Measurements from ENCODE around the gene ZSWIM4. TPM values are rescaled to one million over a fixed set of nuclear protein-coding genes. Genes with fewer than 3 reads are reported as not detected.
"Not testable (repeated sequence)": the region's sequence is repeated elsewhere in the genome, so short reads cannot be mapped to it uniquely, and the experiment has no call there.

ZSWIM4 gene
- total and polyA plus RNA-seq, 7 experiments from 2014 or later, result 0.73 to 7.8 (median 5.5) TPM

GRCh38 chr19:13850910-13851733 is 55.9 kb downstream of the ZSWIM4 start:
- ATAC-seq, result peak; percentile 16
- ChIA-PET POLR2A (interaction anchor here (1.1 to 1.9 kb wide), 3 partner anchors 10 to 67 kb away, joined by 3 to 9 read pairs (median 4); no protein-coding TSS in a partner anchor), CTCF (interaction anchor here (0.5 to 5.9 kb wide), 2 partner anchors 11 to 129 kb away, joined by 3 to 37 read pairs; no protein-coding TSS in a partner anchor)
- H3K9me3 ChIP-seq (ENCODE audit: control insufficient read depth in 2 of 3, low read length in 3 of 3), result no peaks in the 10 kb centered on the region
- Mint-ChIP-seq H3K9me3 (peaks cover 0 to 7% (median 0%) of the 10 kb centered on the region in 11 donors), H3K4me3 (peak overlapping the region in 9 of 10 donors; percentile 45 to 78 (median 65)), H3K4me1 (peaks cover 4 to 33% (median 20%) of the 10 kb centered on the region in 7 donors), H3K27me3 (peaks cover 0 to 3% (median 0%) of the 10 kb centered on the region in 5 donors), H3K27ac (peak overlapping the region; percentile 65 to 90 (median 86)), H3K36me3 (no peaks in the 10 kb centered on the region)
- H3K4me3 ChIP-seq (ENCODE audit: low read length), result no peak overlapping the region
- H3K4me1 ChIP-seq (ENCODE audit: control insufficient read depth in 2 of 2, insufficient read depth in 2 of 2, low read length in 2 of 2), result peaks cover 18 to 26% of the 10 kb centered on the region in 2 donors
- H3K27ac ChIP-seq (ENCODE audit: low read depth, low read length), result no peak overlapping the region
- H3K27me3 ChIP-seq (ENCODE audit: control insufficient read depth in 2 of 2, insufficient read depth in 2 of 2, low read length in 2 of 2), result no peaks in the 10 kb centered on the region
- no peaks in the 10 kb centered on the region for H3K36me3 ChIP-seq (ENCODE audit: control insufficient read depth in 2 of 3, insufficient read depth in 3 of 3, low read length in 3 of 3)
- DNase-seq, result peak in 3 of 9 donors; percentile 37 to 50 (median 45)
- intact Hi-C loops (cut with micrococcal nuclease), result loop anchor here (1.0 kb wide), 1 partner anchor 10 kb away; no protein-coding TSS in a partner anchor

DNA sequence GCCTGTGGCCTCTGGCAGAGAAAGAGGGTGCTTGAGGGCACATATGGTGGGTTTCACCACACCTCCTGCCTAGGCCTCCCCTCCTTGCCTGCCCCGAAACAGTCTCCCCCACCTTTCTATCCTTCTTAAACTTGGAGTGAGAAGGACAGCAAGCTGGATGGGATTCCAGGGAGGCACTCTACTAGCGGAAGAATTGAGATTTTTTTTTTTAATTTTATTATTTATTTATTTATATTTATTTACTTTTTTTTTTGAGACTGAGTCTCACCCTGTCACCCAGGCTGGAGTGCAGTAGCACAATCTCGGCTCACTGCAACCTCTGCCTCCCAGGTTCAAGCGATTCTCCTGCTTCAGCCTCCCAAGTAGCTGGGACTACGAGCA is 56.5 kb downstream of the ZSWIM4 start:
- not testable (repeated sequence) for H3K27me3 Mint-ChIP-seq

GRCh38 chr19:13852171-13852707 is 57.0 kb downstream of the ZSWIM4 start:
- H3K27me3 ChIP-seq (ENCODE audit: control insufficient read depth in 2 of 2, insufficient read depth in 2 of 2, low read length in 2 of 2); H3K27ac ChIP-seq (ENCODE audit: low read depth, low read length); H3K4me3 ChIP-seq (ENCODE audit: low read length); H3K36me3 ChIP-seq (ENCODE audit: control insufficient read depth in 2 of 3, insufficient read depth in 3 of 3, low read length in 3 of 3); H3K9me3 ChIP-seq (ENCODE audit: control insufficient read depth in 2 of 3, low read length in 3 of 3); H3K9me3 Mint-ChIP-seq; H3K4me3 Mint-ChIP-seq; H3K27me3 Mint-ChIP-seq; H3K27ac Mint-ChIP-seq; H3K36me3 Mint-ChIP-seq; intact Hi-C loops (cut with micrococcal nuclease); ATAC-seq: not testable (repeated sequence)
- ChIA-PET CTCF (interaction anchor here (0.6 to 2.8 kb wide), 4 partner anchors 9 to 539 kb away, joined by 3 to 15 read pairs (median 4); no protein-coding TSS in a partner anchor), POLR2A (interaction anchor here (0.6 to 1.9 kb wide), 4 partner anchors 8 to 68 kb away, joined by 3 to 9 read pairs (median 4); no protein-coding TSS in a partner anchor)
- peaks cover 4 to 25% (median 13%) of the 10 kb centered on the region in 7 donors for H3K4me1 Mint-ChIP-seq
- peak in 1 of 9 donors; percentile 2 for DNase-seq
- H3K4me1 ChIP-seq (ENCODE audit: control insufficient read depth in 2 of 2, insufficient read depth in 2 of 2, low read length in 2 of 2), result peaks cover 9 to 16% of the 10 kb centered on the region in 2 donors

More for the DNA sequence above, 56.5 kb downstream of the ZSWIM4 start:
- H3K36me3 ChIP-seq (ENCODE audit: control insufficient read depth in 2 of 3, insufficient read depth in 3 of 3, low read length in 3 of 3); H3K9me3 ChIP-seq (ENCODE audit: control insufficient read depth in 2 of 3, low read length in 3 of 3); H3K36me3 Mint-ChIP-seq; DNase-seq; H3K27ac ChIP-seq (ENCODE audit: low read depth, low read length); H3K4me3 Mint-ChIP-seq; H3K9me3 Mint-ChIP-seq; ATAC-seq; H3K4me3 ChIP-seq (ENCODE audit: low read length); H3K27me3 ChIP-seq (ENCODE audit: control insufficient read depth in 2 of 2, insufficient read depth in 2 of 2, low read length in 2 of 2): not testable (repeated sequence)
- CTCF ChIA-PET, result interaction anchor here (5.9 kb wide), 1 partner anchor 11 kb away, joined by 37 read pairs; no protein-coding TSS in a partner anchor
- POLR2A ChIA-PET, result interaction anchor here (1.1 to 1.9 kb wide), 2 partner anchors 9 to 67 kb away, joined by 4 to 9 read pairs; no protein-coding TSS in a partner anchor
- peaks cover 13 to 21% of the 10 kb centered on the region in 2 donors for H3K4me1 ChIP-seq (ENCODE audit: control insufficient read depth in 2 of 2, insufficient read depth in 2 of 2, low read length in 2 of 2)
- Mint-ChIP-seq H3K4me1 (peaks cover 4 to 27% (median 14%) of the 10 kb centered on the region in 7 donors), H3K27ac (peak overlapping the region in 4 of 9 donors; percentile 15 to 36 (median 23))
- intact Hi-C loops (cut with micrococcal nuclease), result loop anchor here in 1 of 2 donors (1.0 kb wide), 1 partner anchor 10 kb away; no protein-coding TSS in a partner anchor

- H3K27ac Mint-ChIP-seq, result no peak overlapping the region
- peaks cover 0 to 2% (median 0%) of the 10 kb centered on the region in 5 donors for H3K27me3 Mint-ChIP-seq
- H3K36me3 Mint-ChIP-seq, result no peaks in the 10 kb centered on the region
- Histone ChIP-seq H3K9me3 (ENCODE audit: control insufficient read depth in 2 of 3, low read length in 3 of 3) (no peaks in the 10 kb centered on the region), H3K4me1 (ENCODE audit: control insufficient read depth in 2 of 2, insufficient read depth in 2 of 2, low read length in 2 of 2) (peaks cover 4 to 8% of the 10 kb centered on the region in 2 donors), H3K4me3 (ENCODE audit: low read length) (no peak overlapping the region), H3K36me3 (ENCODE audit: control insufficient read depth in 2 of 3, insufficient read depth in 3 of 3, low read length in 3 of 3) (no peaks in the 10 kb centered on the region), H3K27ac (ENCODE audit: low read depth, low read length) (no peak overlapping the region), H3K27me3 (ENCODE audit: control insufficient read depth in 2 of 2, insufficient read depth in 2 of 2, low read length in 2 of 2) (no peaks in the 10 kb centered on the region)
- ATAC-seq, result no peak
- ChIA-PET POLR2A (interaction anchor here (0.6 to 1.1 kb wide), 3 partner anchors 8 to 267 kb away, joined by 3 read pairs; no protein-coding TSS in a partner anchor), CTCF (interaction anchor here (10.4 kb wide), 1 partner anchor 70 kb away, joined by 227 read pairs; no protein-coding TSS in a partner anchor)
- no peak overlapping the region for H3K4me3 Mint-ChIP-seq
- H3K4me1 Mint-ChIP-seq, result peaks cover 0 to 15% (median 5%) of the 10 kb centered on the region in 7 donors
- intact Hi-C loops (cut with micrococcal nuclease), result no loop called here
- no peaks in the 10 kb centered on the region for H3K9me3 Mint-ChIP-seq
- DNase-seq, result no peak
These were observed 61.3 kb downstream of the ZSWIM4 start for GRCh38 chr19:13856497-13856896.

DNA sequence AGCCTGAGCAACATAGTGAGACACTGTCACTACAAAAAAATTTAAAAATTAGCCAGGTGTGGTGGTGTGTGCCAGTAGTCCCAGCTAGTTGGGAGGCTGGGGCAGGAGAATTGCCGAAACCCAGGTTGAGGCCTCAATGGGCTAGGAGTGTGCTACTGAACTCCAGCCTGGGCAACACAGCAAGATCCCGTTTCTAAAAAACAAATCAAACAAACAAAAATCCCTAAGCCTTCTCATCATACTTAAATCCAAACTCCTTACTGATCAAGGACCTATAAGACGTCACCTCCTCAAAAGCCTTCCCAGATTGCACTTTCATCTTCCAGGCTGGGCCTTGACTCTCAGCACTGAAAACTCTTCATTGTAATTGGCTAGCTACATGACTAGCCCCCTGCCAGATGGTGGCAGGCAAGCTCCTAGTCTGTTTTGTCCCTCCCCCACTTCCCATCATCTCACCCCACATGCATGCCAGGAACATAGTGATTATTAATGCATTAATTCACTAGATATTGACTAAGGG is 64.2 kb downstream of the ZSWIM4 start:
- Mint-ChIP-seq H3K4me3 (peak overlapping the region in 1 of 10 donors; percentile 23), H3K9me3 (peaks cover 0 to 3% (median 0%) of the 10 kb centered on the region in 11 donors)
- peaks cover 9 to 13% of the 10 kb centered on the region in 2 donors for H3K4me1 ChIP-seq (ENCODE audit: control insufficient read depth in 2 of 2, insufficient read depth in 2 of 2, low read length in 2 of 2)

More for the DNA sequence above, 64.2 kb downstream of the ZSWIM4 start:
- DNase-seq (no peak), ATAC-seq (no peak)
- H3K36me3 Mint-ChIP-seq, result peaks cover 0 to 1% (median 0%) of the 10 kb centered on the region in 5 donors
- H3K36me3 ChIP-seq (ENCODE audit: control insufficient read depth in 2 of 3, insufficient read depth in 3 of 3, low read length in 3 of 3), result no peaks in the 10 kb centered on the region
- no peak overlapping the region for H3K4me3 ChIP-seq (ENCODE audit: low read length)
- H3K4me1 Mint-ChIP-seq, result peaks cover 11 to 35% (median 19%) of the 10 kb centered on the region in 7 donors
- H3K27me3 Mint-ChIP-seq, result peaks cover 8 to 19% (median 9%) of the 10 kb centered on the region in 5 donors
- ChIA-PET CTCF (interaction anchor here (1.0 to 10.4 kb wide), 2 partner anchors 20 to 73 kb away, joined by 3 to 227 read pairs; no protein-coding TSS in a partner anchor), POLR2A (interaction anchor here (1.1 to 2.0 kb wide), 5 partner anchors 13 to 77 kb away, joined by 3 to 7 read pairs (median 4); no protein-coding TSS in a partner anchor)
- H3K9me3 ChIP-seq (ENCODE audit: control insufficient read depth in 2 of 3, low read length in 3 of 3), result no peaks in the 10 kb centered on the region
- H3K27ac Mint-ChIP-seq, result peak overlapping the region in 4 of 9 donors; percentile 0 to 66 (median 32)
- intact Hi-C loops (cut with micrococcal nuclease), result no loop called here
- no peaks in the 10 kb centered on the region for H3K27me3 ChIP-seq (ENCODE audit: control insufficient read depth in 2 of 2, insufficient read depth in 2 of 2, low read length in 2 of 2)
- H3K27ac ChIP-seq (ENCODE audit: low read depth, low read length), result no peak overlapping the region

Data from naive thymus-derived CD4-positive, alpha-beta T cell (primary cell).